PFSK-1 (cell line): Measurements from ENCODE around the gene DMAC1.

Source experiments
- POLR2AphosphoS5 ChIP-seq: IDR thresholded peaks from 2 replicates; pipeline ENCODE4 v1.6.1; 2012; ENCODE audit warnings: low read depth, mild to moderate bottlenecking, control low read depth, low read length, moderate library complexity
- SIN3A ChIP-seq: IDR thresholded peaks from 2 replicates; pipeline ENCODE4 v1.6.1; 2012; ENCODE audit warnings: mild to moderate bottlenecking, low read length, moderate library complexity, borderline replicate concordance; ENCODE audit not compliant: insufficient read depth
- TAF1 ChIP-seq: IDR thresholded peaks from 2 replicates; pipeline ENCODE4 v1.6.1; 2012; ENCODE audit warnings: low read length, control low read depth, borderline replicate concordance; ENCODE audit not compliant: insufficient read depth
- TF ChIP-seq, protein P1 (sequence below), 2 experiments: IDR thresholded peaks; 2 replicates each; pipeline versions ENCODE4 v1.6.1 to v1.8.0; 2011 to 2012; ENCODE audit warnings: low read depth in 2 of 2, low read length in 2 of 2, control low read depth in 1 of 2, inconsistent platforms in 1 of 2, mild to moderate bottlenecking in 1 of 2, moderate library complexity in 1 of 2; ENCODE audit not compliant: insufficient read depth in 1 of 2

DNA sequence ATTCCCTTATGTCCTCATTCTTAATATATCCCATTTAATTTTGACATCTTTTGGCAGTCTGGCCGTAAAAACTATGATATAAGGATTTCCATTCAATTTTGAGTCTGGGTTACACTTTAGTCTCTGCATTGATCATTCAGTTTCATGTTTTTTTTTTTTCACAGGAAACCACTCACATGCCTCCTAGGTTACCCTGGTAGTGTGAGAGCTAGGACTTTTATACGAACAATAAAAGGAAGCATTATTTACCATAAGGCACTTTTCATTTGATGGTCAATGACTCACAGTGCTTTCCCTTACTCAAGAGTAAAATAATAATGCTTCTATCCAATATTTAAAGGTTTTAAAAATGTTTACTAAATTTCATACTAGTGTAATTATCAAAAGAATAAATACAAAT is 16.4 kb upstream of the DMAC1 start:
- TF ChIP-seq POLR2AphosphoS5 (no peak), TAF1 (no peak), SIN3A (no peak)
- TF ChIP-seq, protein P1, sequence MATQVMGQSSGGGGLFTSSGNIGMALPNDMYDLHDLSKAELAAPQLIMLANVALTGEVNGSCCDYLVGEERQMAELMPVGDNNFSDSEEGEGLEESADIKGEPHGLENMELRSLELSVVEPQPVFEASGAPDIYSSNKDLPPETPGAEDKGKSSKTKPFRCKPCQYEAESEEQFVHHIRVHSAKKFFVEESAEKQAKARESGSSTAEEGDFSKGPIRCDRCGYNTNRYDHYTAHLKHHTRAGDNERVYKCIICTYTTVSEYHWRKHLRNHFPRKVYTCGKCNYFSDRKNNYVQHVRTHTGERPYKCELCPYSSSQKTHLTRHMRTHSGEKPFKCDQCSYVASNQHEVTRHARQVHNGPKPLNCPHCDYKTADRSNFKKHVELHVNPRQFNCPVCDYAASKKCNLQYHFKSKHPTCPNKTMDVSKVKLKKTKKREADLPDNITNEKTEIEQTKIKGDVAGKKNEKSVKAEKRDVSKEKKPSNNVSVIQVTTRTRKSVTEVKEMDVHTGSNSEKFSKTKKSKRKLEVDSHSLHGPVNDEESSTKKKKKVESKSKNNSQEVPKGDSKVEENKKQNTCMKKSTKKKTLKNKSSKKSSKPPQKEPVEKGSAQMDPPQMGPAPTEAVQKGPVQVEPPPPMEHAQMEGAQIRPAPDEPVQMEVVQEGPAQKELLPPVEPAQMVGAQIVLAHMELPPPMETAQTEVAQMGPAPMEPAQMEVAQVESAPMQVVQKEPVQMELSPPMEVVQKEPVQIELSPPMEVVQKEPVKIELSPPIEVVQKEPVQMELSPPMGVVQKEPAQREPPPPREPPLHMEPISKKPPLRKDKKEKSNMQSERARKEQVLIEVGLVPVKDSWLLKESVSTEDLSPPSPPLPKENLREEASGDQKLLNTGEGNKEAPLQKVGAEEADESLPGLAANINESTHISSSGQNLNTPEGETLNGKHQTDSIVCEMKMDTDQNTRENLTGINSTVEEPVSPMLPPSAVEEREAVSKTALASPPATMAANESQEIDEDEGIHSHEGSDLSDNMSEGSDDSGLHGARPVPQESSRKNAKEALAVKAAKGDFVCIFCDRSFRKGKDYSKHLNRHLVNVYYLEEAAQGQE (IDR thresholded peaks at IDR 0.05; ENCODE audit: insufficient read depth in 1 of 2, low read depth in 2 of 2, low read length in 2 of 2), result no peak
